ENCODE data around the gene DPYSL3.

Gene DPYSL3

DNA sequence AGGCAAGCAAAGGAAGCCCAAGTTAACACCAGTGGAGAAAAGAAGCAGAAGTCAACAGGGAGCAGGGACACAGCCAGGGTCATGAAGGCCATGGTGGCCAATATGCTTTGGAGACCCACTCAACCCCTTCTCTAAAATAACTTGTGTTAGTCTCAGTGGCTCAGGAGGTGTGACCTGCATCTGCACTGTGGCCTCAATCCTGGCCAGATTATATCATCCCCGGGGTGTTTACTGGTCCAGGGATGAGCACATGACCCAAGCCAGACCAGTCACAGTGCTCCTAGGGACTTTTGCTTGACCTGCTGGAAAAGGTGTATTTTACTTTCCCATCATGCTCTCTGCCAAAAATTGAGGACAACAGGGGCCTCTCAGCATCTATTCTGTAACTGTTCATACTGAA is 105.2 kb downstream of the DPYSL3 start:
- Histone ChIP-seq H3K4me2 (ENCODE audit: low read length) (no peak overlapping the region), H3K27ac (ENCODE audit: low read depth, low read length) (no peak overlapping the region), H3K79me2 (ENCODE audit: control insufficient read depth, low read length) (no peaks in the 10 kb centered on the region)

DNA sequence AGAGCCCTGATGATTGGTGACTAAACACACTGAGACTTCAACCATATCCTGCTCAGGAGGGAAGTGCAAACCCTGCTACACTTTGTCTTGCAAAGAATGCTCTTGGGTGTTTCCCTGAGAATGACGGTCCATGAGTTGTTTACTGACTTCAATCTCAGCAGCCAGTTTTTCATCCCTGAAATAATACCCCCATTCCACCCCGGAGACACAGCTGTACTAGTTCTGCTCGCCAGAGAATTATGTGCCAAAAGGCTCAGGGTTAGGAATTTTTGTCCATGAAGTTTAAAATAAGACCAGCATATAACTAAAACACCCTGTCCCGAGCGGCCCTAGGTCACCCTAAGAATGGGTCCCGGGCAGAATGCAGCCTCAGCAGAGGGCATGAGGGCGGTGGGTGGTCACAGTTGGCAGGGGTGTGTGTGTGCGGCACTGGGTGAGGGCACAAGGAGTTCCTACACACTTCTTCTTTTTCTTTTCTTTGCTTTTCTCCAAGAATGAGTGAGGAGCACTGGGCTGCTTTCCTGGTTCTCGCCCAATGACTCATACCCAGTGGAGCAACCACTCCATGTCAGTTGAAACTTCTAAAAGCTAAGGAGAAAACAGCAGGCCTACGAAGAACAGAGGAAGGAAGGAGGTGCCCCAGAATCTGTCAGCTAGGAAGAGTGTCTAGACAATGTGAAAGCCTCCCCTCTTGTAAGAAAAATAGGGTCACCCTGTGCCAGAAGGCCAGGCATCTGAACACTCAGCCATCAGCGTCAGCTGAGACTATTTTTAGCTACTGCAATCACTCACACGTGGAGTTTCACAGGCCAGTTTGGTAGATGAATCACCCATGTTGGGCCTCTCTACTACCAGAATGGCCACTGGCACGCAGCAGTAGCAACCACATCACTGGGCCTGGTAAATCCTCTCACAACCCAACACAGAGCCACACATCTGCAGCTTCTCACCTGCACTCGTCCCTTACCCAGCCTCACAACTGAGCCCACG is 105.9 kb downstream of the DPYSL3 start:
- H3F3A ChIP-seq (ENCODE audit: control insufficient read depth, insufficient read depth) = no peaks in the 10 kb centered on the region
- no peak overlapping the region for H3K27ac ChIP-seq (ENCODE audit: low read depth, low read length)

More for the DNA sequence above, 105.2 kb downstream of the DPYSL3 start:
- Histone ChIP-seq H4K20me1 (ENCODE audit: control insufficient read depth, insufficient read depth, low read depth, low read length) (no peaks in the 10 kb centered on the region), H3K4me3 (ENCODE audit: low read length) (no peak overlapping the region), H3F3A (ENCODE audit: control insufficient read depth, insufficient read depth) (no peaks in the 10 kb centered on the region), H3K36me3 (ENCODE audit: control insufficient read depth, low read length) (no peaks in the 10 kb centered on the region), H3K27me3 (ENCODE audit: control insufficient read depth, low read length) (no peaks in the 10 kb centered on the region), H3K4me1 (ENCODE audit: control insufficient read depth, low read length) (no peaks in the 10 kb centered on the region), H3K9me3 (ENCODE audit: control insufficient read depth, insufficient read depth, low read length) (no peaks in the 10 kb centered on the region), H3K9me2 (replicated peaks; ENCODE audit: control insufficient read depth, low read length) (no peaks in the 10 kb centered on the region)
- no peak for TF ChIP-seq EZH2phosphoT487 (IDR thresholded peaks at IDR 0.05; ENCODE audit: borderline replicate concordance, low read length)
- TF ChIP-seq, protein P1, sequence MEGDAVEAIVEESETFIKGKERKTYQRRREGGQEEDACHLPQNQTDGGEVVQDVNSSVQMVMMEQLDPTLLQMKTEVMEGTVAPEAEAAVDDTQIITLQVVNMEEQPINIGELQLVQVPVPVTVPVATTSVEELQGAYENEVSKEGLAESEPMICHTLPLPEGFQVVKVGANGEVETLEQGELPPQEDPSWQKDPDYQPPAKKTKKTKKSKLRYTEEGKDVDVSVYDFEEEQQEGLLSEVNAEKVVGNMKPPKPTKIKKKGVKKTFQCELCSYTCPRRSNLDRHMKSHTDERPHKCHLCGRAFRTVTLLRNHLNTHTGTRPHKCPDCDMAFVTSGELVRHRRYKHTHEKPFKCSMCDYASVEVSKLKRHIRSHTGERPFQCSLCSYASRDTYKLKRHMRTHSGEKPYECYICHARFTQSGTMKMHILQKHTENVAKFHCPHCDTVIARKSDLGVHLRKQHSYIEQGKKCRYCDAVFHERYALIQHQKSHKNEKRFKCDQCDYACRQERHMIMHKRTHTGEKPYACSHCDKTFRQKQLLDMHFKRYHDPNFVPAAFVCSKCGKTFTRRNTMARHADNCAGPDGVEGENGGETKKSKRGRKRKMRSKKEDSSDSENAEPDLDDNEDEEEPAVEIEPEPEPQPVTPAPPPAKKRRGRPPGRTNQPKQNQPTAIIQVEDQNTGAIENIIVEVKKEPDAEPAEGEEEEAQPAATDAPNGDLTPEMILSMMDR (IDR thresholded peaks at IDR 0.05; ENCODE audit: low read depth, low read length, poor library complexity, severe bottlenecking) = no peak

DNA sequence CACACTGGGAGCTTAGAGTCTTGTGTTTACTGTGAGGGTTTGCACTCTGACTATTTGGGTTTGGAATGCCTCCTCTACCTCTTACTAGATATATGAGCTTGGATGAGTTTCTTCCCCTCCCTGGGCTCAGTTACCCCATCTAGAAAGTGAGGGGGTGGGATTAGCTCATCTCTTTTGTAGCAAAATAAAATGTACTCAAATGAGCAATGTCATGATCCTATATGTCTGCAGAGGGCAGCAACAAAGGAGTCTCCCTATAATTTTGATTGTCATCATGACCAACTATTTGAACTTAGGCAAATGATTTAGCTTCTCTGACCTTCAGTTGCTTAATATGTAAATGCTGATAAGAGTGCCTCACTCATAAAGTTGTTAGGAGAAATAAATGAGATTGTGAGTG is 109.0 kb downstream of the DPYSL3 start:
- no peaks in the 10 kb centered on the region for H3K36me3 ChIP-seq (ENCODE audit: control insufficient read depth, low read length)
- no peak overlapping the region for H3K4me2 ChIP-seq (ENCODE audit: low read length)

More for the DNA sequence above, 105.9 kb downstream of the DPYSL3 start:
- H4K20me1 ChIP-seq (ENCODE audit: control insufficient read depth, insufficient read depth, low read depth, low read length) = no peaks in the 10 kb centered on the region
- H3K4me1 ChIP-seq (ENCODE audit: control insufficient read depth, low read length) = no peaks in the 10 kb centered on the region
- H3K27me3 ChIP-seq (ENCODE audit: control insufficient read depth, low read length) = no peaks in the 10 kb centered on the region
- H3K79me2 ChIP-seq (ENCODE audit: control insufficient read depth, low read length) = no peaks in the 10 kb centered on the region
- no peaks in the 10 kb centered on the region for H3K9me2 ChIP-seq (replicated peaks; ENCODE audit: control insufficient read depth, low read length)
- H3K4me3 ChIP-seq (ENCODE audit: low read length) = no peak overlapping the region
- no peaks in the 10 kb centered on the region for H3K36me3 ChIP-seq (ENCODE audit: control insufficient read depth, low read length)
- no peak overlapping the region for H3K4me2 ChIP-seq (ENCODE audit: low read length)
- H3K9me3 ChIP-seq (ENCODE audit: control insufficient read depth, insufficient read depth, low read length) = no peaks in the 10 kb centered on the region
- TF ChIP-seq, protein P1 (IDR thresholded peaks at IDR 0.05; ENCODE audit: low read depth, low read length, poor library complexity, severe bottlenecking) = no peak
- TF ChIP-seq EZH2phosphoT487 (IDR thresholded peaks at IDR 0.05; ENCODE audit: borderline replicate concordance, low read length) = no peak

More for the DNA sequence above, 109.0 kb downstream of the DPYSL3 start:
- Histone ChIP-seq H3K27me3 (ENCODE audit: control insufficient read depth, low read length) (no peaks in the 10 kb centered on the region), H3F3A (ENCODE audit: control insufficient read depth, insufficient read depth) (no peaks in the 10 kb centered on the region), H4K20me1 (ENCODE audit: control insufficient read depth, insufficient read depth, low read depth, low read length) (no peaks in the 10 kb centered on the region), H3K4me3 (ENCODE audit: low read length) (no peak overlapping the region), H3K9me2 (replicated peaks; ENCODE audit: control insufficient read depth, low read length) (no peaks in the 10 kb centered on the region), H3K4me1 (ENCODE audit: control insufficient read depth, low read length) (no peaks in the 10 kb centered on the region), H3K79me2 (ENCODE audit: control insufficient read depth, low read length) (no peaks in the 10 kb centered on the region), H3K9me3 (ENCODE audit: control insufficient read depth, insufficient read depth, low read length) (no peaks in the 10 kb centered on the region), H3K27ac (ENCODE audit: low read depth, low read length) (no peak overlapping the region)
- no peak for TF ChIP-seq EZH2phosphoT487 (IDR thresholded peaks at IDR 0.05; ENCODE audit: borderline replicate concordance, low read length)
- TF ChIP-seq, protein P1 (IDR thresholded peaks at IDR 0.05; ENCODE audit: low read depth, low read length, poor library complexity, severe bottlenecking) = no peak

Measured in DOHH2 (cell line).